ENCODE data around the gene TBX1. TPM values are rescaled to one million over a fixed set of nuclear protein-coding genes. Genes with fewer than 3 reads are reported as not detected.

TBX1 gene
- total RNA-seq, 4 donors from 2014 or later = 0.18 to 4.4 (median 0.26) TPM

GRCh38 chr22:19745155-19746101, 15.2 kb upstream of the TBX1 start:
- Histone ChIP-seq H3K9me3 (no peaks in the 10 kb centered on the region), H3K4me3 (no peak overlapping the region), H3K4me1 (no peaks in the 10 kb centered on the region), H3K36me3 (no peaks in the 10 kb centered on the region), H3K27ac (no peak overlapping the region), H3K27me3 (peaks cover 0 to 16% (median 0%) of the 10 kb centered on the region in 4 donors)
- no peak for DNase-seq
- WGBS, 2 donors = 43% methylated on average over 7 of the region's 24 CpGs; no CpG with 5 or more reads in 1 of the 2 donors
- intact Hi-C loops (cut with DNase I) = no loop called here
- no peak for TF ChIP-seq POLR2A (IDR thresholded peaks at IDR 0.05)
- TF ChIP-seq, protein P1, sequence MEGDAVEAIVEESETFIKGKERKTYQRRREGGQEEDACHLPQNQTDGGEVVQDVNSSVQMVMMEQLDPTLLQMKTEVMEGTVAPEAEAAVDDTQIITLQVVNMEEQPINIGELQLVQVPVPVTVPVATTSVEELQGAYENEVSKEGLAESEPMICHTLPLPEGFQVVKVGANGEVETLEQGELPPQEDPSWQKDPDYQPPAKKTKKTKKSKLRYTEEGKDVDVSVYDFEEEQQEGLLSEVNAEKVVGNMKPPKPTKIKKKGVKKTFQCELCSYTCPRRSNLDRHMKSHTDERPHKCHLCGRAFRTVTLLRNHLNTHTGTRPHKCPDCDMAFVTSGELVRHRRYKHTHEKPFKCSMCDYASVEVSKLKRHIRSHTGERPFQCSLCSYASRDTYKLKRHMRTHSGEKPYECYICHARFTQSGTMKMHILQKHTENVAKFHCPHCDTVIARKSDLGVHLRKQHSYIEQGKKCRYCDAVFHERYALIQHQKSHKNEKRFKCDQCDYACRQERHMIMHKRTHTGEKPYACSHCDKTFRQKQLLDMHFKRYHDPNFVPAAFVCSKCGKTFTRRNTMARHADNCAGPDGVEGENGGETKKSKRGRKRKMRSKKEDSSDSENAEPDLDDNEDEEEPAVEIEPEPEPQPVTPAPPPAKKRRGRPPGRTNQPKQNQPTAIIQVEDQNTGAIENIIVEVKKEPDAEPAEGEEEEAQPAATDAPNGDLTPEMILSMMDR (IDR thresholded peaks at IDR 0.05) = no peak

- no peak for DNase-seq
Measured at GRCh38 chr22:19746726-19747125, 13.9 kb upstream of the TBX1 start.

GRCh38 chr22:19747551-19747950, 13.0 kb upstream of the TBX1 start:
- TF ChIP-seq POLR2A (IDR thresholded peaks at IDR 0.05) = no peak
- TF ChIP-seq, protein P1 (IDR thresholded peaks at IDR 0.05) = no peak
- DNase-seq = no peak
- Histone ChIP-seq H3K9me3 (no peaks in the 10 kb centered on the region), H3K36me3 (no peaks in the 10 kb centered on the region), H3K4me3 (no peak overlapping the region), H3K27ac (no peak overlapping the region), H3K4me1 (no peaks in the 10 kb centered on the region), H3K27me3 (peaks cover 0 to 37% (median 0%) of the 10 kb centered on the region in 4 donors)
- intact Hi-C loops (cut with DNase I) = no loop called here
- 80% methylated on average over 1 of the region's 12 CpGs; no CpG with 5 or more reads in 1 of the 2 donors for WGBS, 2 donors

More at GRCh38 chr22:19746726-19747125, 13.9 kb upstream of the TBX1 start:
- Histone ChIP-seq H3K9me3 (no peaks in the 10 kb centered on the region), H3K36me3 (no peaks in the 10 kb centered on the region), H3K27me3 (peaks cover 0 to 29% (median 0%) of the 10 kb centered on the region in 4 donors), H3K27ac (no peak overlapping the region), H3K4me3 (no peak overlapping the region), H3K4me1 (no peaks in the 10 kb centered on the region)
- intact Hi-C loops (cut with DNase I) = no loop called here
- TF ChIP-seq POLR2A (IDR thresholded peaks at IDR 0.05) = no peak
- TF ChIP-seq, protein P1 (IDR thresholded peaks at IDR 0.05) = no peak
- 99 to 100% methylated on average over 1 to 10 of the region's 13 CpGs for WGBS, 2 donors

GRCh38 chr22:19748139-19748538, 12.4 kb upstream of the TBX1 start:
- intact Hi-C loops (cut with DNase I) = no loop called here
- WGBS, 2 donors = 57 to 85% methylated on average over 2 of the region's 4 CpGs

More at GRCh38 chr22:19748139-19748538, 12.4 kb upstream of the TBX1 start:
- DNase-seq = no peak
- no peaks in the 10 kb centered on the region for H3K9me3 ChIP-seq
- H3K4me1 ChIP-seq = no peaks in the 10 kb centered on the region
- H3K27ac ChIP-seq = no peak overlapping the region
- H3K4me3 ChIP-seq = no peak overlapping the region
- no peaks in the 10 kb centered on the region for H3K36me3 ChIP-seq
- no peak for TF ChIP-seq POLR2A (IDR thresholded peaks at IDR 0.05)
- TF ChIP-seq, protein P1 (IDR thresholded peaks at IDR 0.05) = no peak
- H3K27me3 ChIP-seq = peaks cover 0 to 43% (median 0%) of the 10 kb centered on the region in 4 donors
